GM19035 (cell line): ENCODE results near the gene PTPN22.
"Not testable (repeated sequence)": the region's sequence is repeated elsewhere in the genome, so short reads cannot be mapped to it uniquely, and the experiment has no call there.

Source experiments
- ATAC-seq: cut with Tn5 transposase; IDR thresholded peaks from one replicate; pipeline ENCODE4 v1.9.1; 2021; ENCODE audit not compliant: unreplicated experiment

Gene PTPN22

DNA sequence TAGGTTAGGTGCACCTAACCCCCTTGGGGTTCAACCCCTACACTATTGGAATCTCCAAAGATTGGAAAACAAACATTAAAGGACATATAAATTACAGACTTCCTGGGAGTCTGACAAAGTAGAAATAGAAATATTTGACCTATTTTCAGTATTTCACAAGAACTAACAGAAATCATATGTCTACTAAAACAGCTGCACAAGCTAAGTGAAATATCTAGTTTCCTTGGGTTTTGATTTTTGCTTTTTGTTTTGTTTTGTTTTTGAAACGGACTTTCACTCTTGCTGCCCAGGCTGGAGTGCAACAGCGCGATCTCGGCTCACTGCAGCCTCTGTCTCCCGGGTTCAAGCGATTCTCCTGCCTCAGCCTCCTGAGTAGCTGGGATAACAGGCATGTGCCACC, 18.8 kb downstream of the PTPN22 start:
- not testable (repeated sequence) for ATAC-seq

DNA sequence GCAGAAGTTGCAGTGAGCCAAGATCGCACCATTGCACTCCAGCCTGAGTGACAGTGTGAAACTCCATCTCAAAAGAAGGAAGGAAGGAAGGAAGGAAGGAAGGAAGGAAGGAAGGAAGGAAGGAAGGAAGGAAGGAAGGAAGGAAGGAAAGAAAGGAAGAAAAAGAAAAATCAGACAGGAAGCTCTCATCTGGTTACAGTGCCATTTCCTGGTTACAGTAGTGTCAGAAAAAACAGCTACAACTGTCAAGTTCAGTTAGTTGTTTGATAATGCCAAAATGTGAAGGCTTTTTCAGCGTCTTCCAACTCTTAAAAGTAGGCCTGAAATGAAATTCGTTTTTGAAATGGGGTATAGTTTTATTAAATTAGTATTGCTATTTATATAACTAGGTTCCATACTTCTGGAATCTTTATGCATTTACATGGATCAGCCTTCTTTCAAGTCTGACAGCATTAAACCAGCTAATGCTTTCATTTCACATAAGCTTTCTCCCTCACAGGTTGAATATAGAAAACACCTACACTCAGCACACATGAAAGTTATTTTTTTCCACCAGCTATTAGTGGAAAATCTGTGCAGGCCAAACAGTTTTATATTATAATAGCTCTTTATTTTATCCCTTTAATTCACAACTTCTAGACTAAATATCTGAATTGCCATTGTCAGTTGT, 21.2 kb downstream of the PTPN22 start:
- ATAC-seq: no peak

DNA sequence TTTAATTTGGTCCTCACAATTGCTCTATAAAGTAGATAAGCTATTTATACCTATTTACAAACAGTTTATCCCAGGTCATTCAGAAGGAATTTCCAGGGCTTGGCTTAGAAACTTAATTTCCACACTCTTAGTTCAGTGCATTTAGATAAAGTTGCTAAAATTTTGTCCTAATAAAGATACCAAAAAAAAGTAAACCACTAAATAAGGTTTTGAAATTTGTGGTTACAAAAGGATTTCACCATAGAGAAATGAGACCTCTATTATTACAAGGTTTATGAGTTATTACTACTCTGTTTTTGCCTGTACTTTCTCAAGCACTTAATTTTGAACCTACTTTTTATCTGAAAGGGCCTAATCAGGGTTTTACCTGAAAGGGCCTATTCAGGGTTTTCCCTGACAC, 22.4 kb downstream of the PTPN22 start:
- ATAC-seq: no peak

DNA sequence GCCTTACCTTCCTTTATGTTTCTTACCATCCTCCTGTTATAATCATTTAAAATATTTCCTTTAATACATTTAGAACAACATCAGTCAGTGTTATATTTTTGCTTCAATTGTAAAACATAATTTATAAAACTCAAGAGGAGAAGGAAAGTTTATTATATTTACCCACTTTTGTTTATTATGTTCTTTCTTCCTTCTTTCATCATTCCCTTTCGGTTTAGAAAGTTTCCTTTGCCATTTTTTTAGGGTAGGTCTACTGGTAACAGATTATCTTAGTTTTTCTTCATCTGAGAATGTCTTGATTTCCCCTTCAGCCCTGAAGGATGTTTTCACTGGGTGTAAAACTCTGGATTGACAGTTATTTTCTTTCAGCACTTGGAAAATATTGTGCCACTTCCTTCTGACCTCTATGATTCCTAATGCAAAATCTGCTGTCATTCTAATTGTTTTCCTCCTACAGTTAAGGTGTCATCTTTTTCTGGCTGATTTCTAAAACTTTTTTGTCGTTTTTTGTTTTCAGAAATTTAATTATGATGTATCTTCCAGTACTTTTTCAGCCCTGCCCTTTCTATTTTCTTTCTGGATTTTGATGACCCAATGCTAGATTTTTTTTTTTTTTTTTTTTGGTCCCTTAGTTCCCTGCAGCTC, 25.0 kb downstream of the PTPN22 start:
- ATAC-seq: no peak

DNA sequence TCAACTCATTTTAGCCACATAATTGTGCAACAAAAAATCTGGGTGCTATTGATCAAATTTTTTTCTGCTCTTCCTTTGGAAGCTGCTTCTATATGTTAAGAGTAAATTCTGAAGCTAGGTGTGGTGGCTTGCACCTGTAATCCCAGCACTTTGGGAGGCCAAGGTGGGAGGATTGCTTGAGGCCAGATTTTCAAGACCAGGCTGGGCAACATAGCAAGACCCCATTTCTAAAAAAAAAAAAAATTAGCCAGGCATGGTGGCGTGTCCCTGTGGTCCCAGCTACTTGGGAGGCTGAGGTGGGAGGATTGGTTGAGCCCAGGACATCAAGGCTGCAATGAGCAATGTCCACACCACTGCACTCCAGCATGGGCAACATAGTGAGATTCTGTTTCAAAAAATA, 35.0 kb downstream of the PTPN22 start:
- ATAC-seq: no peak

DNA sequence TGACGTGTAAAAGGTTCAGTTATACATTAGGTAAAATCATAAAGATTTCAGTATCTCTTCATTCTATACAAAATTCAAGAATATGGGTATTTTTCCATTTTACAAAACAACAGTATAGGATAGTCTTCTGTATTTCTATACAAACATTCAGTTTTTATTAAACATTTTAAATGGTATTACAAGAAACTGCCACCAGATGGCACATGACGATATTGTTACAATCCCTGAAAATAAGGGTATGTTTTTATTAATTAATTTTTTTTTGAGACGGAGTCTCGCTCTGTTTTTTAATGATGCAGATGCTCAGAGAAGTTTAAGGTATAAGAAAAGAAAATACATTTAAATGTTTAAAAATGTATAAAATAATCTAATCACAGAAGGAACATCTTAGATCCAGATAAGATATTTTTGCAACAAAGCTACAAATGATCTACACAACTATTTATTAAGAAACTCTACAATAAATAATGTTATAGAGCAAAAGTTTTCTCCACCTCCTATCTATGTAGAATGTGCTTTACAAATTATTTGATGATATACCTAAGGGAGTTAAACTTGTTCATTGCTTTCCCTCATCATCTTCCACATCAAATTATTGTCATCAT, 35.7 kb downstream of the PTPN22 start:
- no peak for ATAC-seq

DNA sequence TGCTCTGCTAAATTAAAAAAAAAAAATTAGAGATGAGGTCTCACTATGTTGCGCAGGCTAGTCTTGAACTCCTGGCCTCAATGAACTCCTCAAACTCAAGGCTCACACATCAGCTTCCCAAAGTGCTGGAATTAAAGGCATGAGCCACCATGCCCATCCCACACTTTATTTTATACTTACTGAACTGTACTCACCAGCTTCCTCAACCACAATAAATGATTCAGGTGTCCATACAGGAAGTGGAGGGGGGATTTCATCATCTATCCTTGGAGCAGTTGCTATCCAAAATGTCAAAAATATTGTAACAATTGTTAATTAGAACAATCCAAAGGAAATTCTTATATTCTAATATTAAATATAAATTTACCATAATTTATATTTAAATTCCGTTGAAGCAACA, 36.8 kb downstream of the PTPN22 start:
- no peak for ATAC-seq

DNA sequence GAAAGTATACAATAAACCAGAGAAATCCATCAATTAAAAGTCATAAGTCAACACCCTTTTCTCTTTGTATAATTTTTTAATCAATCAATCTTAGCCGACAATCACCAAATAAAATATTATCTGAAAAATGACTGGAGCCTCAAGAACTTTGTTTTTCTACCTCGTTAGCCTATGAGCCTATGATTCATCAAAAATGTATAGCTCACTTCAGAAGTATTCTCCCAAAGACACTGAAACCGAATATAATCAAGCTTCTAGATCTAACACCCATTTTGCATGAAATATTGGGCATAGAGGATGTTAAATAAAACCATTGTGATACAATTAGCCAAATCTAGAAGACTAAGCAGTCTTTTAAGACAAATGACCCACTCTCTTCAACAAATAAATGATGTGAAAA, 41.5 kb downstream of the PTPN22 start:
- no peak for ATAC-seq

DNA sequence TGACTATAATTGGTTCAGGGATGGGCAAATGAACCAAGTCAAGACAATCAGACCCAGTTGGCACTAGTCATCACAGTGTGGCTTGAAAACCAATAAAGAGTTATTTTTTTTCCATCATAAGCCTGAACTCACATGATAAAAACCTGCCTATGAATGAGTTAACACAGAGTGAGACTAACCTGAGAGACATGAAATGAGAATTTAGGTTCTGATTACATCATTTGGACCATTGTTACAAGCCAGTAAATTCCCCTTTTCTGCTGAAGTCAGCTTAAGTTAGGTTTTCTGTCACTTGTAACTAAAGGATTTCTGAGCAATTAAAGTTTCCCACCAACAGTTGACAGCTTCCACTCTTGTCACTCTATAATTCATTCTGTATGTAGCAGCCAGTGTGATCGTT, 49.6 kb downstream of the PTPN22 start:
- no peak for ATAC-seq

DNA sequence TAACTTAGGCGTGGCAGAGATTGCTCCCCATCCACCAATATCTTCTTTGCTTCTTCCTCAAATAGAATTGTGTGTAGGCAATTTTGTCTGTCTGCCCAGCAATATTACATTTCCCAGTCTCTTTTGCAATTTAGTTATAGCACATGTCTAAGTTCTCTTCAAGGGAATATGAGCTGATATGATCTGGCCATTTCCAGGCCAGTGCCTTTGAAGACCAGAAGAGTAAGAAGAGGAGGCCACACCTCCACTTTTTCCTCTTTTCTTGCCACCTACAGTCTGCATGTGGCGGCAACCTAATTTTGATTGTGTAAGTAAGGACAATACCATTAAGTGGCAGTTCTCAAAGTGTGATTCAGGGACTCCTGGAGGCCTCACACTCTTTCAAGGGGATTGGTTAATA, 52.9 kb downstream of the PTPN22 start:
- ATAC-seq: no peak

DNA sequence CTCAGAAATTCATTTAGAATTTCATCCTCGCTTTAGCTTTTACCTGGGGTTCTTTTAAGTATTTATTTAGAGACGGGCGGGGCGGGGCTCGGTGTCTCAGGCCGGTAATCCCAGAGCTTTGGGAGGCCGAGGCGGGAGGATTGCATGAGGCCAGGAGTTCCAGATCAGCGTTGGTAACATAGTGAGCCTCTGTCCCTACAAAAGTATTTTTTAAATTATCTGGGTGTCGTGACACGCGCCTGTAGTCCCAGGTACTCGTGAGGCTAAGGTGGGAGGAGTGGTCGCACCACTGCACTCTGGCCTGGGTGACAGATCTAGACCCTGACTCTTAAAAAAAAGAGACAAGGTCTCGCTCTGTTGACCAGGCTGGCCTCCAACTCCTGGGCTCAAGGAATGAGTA, 58.3 kb downstream of the PTPN22 start:
- ATAC-seq: no peak

DNA sequence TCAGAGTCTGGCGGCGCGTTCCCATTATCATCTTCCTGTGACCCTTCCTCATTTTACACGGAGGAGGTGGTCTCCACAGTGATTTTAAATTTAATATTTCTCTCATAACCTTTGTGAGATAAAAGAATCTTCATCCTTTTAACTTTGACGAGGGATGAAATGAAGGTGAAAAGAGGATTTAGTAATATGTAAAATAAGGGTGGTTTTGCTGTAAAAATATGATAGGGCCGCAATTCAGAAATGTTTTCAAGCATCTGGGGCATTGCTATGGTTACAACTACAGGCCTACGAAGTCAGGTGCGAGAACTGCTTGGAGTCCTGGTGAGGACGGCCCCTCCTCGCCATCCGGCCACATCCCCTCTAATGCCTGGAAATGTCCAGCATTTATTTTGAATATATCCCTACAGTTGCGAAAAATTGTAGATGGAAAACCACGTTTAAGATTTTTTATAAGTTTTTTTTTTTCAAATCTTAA, 58.8 kb downstream of the PTPN22 start:
- ATAC-seq: no peak

DNA sequence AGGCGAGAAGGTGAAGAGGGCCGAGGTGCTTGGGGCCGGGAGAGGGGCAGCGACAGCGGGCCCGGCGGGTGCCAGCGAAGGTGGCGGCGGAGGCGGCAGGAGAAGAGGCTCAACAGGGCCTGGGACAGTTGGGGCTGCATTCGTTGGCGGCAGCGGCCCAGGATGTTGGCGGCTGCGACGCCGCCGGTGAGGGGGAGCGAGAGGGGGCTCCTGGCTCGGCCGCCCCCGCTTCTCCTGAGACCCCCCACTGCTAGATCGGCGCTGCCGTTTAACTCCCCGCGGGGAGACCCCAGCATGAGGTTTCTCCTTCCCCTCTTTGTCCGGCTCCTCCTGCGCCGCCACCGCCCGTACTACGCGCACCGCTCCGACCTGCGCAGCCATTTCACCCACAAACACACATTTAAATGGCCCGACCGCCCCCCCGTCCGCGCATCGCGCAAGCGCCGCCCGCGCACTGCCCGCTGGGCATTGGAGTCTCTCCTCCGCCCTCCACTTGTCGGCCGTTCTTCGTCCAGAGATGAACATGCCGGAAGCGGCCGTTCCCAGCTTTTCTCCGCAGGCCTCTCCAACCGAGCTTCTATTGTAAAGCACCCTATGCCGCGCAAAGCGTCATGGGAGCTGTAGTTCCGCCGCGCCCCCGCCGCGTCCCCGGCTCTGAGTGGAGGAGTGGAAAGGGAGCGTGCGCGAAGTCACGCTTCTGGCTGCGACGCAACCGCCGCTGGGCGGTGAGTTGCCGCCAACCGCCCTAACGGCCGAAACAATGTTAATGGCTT, 59.4 kb downstream of the PTPN22 start, which contains the start of gene RSBN1:
Gene RSBN1 (minus strand): TSS at position 589 of the 773 bp plus-strand sequence. CDS start 64 bp downstream, at position 525.
- ATAC-seq: peak; percentile 93

DNA sequence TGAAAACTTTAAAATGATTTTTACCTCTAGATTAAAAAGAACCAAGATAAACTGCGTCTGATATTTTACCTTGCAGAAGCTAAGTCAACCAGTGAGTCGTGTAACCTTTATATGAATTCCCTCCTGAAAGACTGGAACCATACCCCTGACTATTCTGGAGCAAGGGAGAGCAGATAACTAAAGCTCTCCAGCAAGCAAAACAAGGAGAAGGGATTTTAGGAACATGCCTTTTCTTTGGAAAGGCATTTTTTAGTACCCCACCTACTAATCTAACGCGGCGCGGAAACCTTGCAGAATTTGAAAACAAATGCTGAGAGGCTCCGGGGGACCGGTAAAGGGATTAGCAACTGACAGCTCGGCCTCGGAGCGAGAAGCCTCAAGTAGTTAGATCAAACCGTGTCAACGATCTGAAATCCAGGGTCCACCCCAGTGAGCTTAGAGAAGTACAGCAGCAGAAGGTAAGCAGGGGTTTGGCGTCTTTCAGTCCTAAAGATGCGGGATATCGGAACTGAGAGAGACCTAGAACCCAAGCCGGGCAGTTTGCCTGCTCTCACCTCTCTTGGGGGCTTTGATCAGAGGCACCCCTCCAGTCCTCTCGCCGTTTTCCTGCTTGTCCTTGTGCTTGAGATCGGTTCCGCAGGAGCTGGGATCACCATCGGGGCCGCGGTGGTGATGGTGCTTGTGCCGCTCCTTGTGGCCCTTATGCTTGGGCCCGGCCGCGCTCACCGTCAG, 60.2 kb downstream of the PTPN22 start:
- ATAC-seq: peak; percentile 1

DNA sequence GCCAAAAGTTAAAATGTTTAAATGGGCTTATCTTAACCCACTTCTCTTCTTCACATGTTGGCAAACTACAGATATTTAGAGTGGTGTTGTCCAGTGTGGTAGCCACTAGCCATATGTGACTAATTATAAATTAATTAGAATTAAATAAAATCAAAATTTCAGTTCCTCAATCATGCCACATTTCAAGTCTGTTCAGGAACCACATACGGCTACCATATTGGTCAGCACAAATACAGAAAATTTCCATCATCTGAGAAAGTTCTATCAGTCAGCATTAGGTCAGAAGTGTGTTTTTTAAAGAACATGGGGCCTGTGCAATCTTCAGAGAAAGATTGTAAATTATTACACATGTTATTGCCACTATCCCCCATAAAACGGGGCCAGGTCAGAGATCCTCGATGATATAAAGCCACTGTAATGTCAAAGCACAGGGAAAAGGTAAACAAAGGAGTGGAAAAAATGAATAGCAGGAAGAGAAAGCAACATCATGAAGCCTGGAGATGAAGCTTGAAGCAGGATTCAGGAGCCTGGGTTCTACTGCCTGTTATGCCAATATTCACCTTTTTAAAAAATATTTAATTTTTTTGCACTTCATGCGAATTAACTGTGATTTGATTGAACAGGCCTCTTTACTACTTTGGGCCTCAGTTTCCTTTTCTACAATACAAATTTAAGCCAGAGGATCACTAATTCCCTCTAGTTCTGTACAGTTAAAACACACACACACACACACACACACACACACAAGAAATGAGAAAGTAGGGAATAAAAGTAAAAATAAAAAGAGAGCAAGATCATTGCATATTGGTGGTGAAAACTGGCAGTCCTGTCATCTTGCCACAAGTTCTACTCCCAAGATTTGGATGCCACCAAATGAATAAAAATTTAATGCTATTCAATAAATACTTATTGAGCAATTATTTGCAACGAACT, 61.6 kb downstream of the PTPN22 start:
- no peak for ATAC-seq

DNA sequence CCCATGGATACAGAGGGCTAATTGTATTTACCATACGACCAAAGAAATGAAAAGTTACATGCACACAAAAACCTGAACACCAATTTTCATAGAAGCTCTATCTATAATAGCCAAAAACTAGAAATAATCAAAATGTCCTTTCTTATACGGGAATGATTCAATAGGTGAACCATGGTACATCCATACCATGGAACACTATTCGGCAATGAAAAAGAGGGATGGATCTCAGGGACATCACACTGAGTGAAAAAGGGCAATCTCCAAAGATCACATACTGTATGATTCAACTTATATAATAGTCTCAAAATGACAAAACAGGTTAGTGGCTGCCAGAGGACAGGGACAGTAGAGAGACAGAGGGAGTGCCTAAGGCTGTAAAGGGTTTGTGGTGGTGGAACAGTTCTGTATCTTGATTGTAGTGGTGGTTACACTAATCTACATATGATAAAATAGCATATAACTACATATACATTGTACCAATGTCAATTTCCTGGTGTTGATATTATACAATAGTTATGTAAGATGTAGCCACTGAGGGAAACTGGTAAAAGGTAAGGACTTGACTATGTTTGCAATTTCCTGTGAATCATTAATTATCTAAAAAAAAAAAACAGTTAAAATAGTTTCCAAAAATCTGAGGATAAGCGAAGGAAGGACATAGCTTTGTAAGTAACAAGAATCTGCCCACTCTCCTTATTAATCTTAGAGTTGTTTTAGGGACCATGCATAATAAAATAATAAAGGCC, 62.9 kb downstream of the PTPN22 start:
- no peak for ATAC-seq

DNA sequence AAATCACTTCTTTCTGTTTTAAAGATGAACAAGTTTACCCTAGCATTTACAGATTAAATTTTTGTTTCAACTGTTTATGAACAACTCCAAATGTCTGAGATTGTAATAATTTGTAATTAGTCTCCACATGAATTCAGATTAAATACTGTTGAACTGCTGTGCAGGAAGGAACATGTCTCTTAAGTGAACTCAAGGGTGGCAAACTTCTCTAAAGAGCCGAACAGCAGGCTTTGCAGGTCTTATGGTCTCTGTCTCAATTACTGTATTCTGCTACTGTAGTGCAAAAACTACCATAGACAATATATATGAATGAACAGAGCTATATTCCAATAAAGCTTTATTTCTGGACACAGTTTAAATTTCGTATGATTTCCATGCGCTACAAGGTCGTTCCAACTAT, 65.9 kb downstream of the PTPN22 start:
- ATAC-seq: no peak

DNA sequence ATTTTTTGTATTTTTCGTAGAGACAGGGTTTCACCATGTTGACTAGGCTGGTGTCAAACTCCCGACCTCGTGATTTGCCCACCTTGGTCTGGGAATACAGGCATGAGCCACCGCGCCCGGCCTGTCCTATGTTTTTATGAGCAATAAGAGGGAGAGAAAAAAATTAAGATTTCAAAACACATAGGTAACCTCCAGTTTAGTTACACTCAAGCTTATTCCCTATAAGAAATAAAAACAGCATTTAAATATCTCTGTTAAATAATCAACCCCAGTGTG, 66.3 kb downstream of the PTPN22 start:
- ATAC-seq: no peak
